ENCODE results near the gene TBX3. TPM values are rescaled to one million over a fixed set of nuclear protein-coding genes. Genes with fewer than 3 reads are reported as not detected.

TBX3 gene
- total RNA-seq, 2 donors from 2014 or later: 6.1 to 16.1 TPM

GRCh38 chr12:114679942-114680341 is 4.0 kb downstream of the TBX3 start:
- peaks cover under 1% of the 10 kb centered on the region for H3K36me3 ChIP-seq
- TF ChIP-seq, protein P1, sequence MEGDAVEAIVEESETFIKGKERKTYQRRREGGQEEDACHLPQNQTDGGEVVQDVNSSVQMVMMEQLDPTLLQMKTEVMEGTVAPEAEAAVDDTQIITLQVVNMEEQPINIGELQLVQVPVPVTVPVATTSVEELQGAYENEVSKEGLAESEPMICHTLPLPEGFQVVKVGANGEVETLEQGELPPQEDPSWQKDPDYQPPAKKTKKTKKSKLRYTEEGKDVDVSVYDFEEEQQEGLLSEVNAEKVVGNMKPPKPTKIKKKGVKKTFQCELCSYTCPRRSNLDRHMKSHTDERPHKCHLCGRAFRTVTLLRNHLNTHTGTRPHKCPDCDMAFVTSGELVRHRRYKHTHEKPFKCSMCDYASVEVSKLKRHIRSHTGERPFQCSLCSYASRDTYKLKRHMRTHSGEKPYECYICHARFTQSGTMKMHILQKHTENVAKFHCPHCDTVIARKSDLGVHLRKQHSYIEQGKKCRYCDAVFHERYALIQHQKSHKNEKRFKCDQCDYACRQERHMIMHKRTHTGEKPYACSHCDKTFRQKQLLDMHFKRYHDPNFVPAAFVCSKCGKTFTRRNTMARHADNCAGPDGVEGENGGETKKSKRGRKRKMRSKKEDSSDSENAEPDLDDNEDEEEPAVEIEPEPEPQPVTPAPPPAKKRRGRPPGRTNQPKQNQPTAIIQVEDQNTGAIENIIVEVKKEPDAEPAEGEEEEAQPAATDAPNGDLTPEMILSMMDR (IDR thresholded peaks at IDR 0.05): no peak
- peak overlapping the region; percentile 58 to 67 for H3K4me3 ChIP-seq
- H3K4me1 ChIP-seq: peaks cover 0 to 22% of the 10 kb centered on the region in 2 donors
- H3K9me3 ChIP-seq: no peaks in the 10 kb centered on the region
- no peak for DNase-seq (ENCODE audit: low spot score)
- peak overlapping the region; percentile 12 to 90 for H3K27ac ChIP-seq
- H3K27me3 ChIP-seq: no peaks in the 10 kb centered on the region

DNA sequence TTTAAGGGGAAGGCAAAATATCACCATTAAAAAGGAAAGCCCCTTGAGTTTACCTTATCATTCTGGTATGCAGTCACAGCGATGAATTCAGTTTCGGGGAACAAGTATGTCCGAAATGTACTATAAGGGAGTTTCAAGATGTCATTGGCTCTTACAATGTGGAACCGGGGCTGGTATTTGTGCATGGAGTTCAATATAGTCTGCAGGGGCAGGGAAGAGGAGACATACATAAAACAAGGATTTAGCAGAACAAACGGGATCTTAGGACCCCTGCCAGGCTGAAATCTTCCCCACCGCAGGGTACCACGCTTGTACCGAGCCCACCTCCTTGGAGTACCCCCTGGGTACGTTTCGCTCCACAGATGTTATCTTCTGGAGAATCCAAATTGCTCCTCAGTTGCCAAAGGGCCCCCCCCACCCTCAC is 4.5 kb downstream of the TBX3 start:
- TF ChIP-seq, protein P1 (IDR thresholded peaks at IDR 0.05): no peak
- no peaks in the 10 kb centered on the region for H3K27me3 ChIP-seq

DNA sequence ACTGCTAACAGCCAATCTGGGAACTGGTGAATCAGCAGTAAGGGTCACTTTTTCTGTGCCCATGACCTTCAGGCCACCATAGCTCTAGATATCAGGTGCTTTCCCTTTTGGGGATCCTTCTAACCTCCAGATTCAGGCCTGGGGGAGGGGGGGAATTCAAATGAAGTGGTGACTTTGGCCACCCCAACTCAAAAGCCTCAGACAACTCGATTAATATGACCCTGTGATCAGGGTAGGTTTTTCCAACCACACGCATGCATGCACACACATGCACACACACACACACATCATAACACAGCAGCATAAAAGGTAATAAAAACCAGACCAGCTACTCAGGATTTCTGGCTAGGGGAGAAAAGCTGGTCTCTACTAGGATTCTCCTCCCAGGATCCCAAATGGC is 5.3 kb downstream of the TBX3 start:
- H3K36me3 ChIP-seq: peaks cover 12% of the 10 kb centered on the region
- H3K4me3 ChIP-seq: peak overlapping the region in 1 of 2 donors; percentile 67
- H3K27ac ChIP-seq: no peak overlapping the region
- TF ChIP-seq, protein P1 (IDR thresholded peaks at IDR 0.05): no peak
- no peaks in the 10 kb centered on the region for H3K9me3 ChIP-seq
- peaks cover 0 to 19% of the 10 kb centered on the region in 2 donors for H3K4me1 ChIP-seq
- H3K27me3 ChIP-seq: no peaks in the 10 kb centered on the region
- DNase-seq (ENCODE audit: low spot score): no peak

More for the DNA sequence above, 4.5 kb downstream of the TBX3 start:
- Histone ChIP-seq H3K9me3 (no peaks in the 10 kb centered on the region), H3K27ac (peak overlapping the region in 1 of 2 donors; percentile 90), H3K36me3 (peaks cover 6% of the 10 kb centered on the region), H3K4me3 (peak overlapping the region; percentile 58 to 67), H3K4me1 (peaks cover 0 to 19% of the 10 kb centered on the region in 2 donors)
- no peak for DNase-seq (ENCODE audit: low spot score)

DNA sequence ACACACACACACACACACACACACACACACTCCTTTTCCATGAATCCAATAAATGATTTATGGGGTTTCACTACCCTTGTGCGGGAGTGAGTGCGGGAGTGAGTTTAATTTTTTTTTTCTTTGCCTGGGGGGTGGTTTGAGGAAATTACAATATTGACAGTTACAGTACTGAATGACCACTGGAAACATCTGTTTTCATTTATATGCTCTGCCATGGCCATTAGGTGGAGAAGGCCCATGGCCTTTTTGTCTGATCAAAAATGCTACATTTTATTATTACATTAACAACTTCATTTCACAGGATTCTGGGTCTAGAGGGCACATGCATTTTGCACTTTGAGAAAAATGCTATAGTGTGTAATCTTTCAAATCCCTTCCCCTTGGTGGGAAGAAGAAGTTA is 5.9 kb downstream of the TBX3 start:
- Histone ChIP-seq H3K27me3 (no peaks in the 10 kb centered on the region), H3K4me3 (no peak overlapping the region), H3K27ac (no peak overlapping the region), H3K4me1 (peaks cover 0 to 19% of the 10 kb centered on the region in 2 donors), H3K9me3 (no peaks in the 10 kb centered on the region), H3K36me3 (peaks cover 17% of the 10 kb centered on the region)
- TF ChIP-seq, protein P1 (IDR thresholded peaks at IDR 0.05): no peak
- DNase-seq (ENCODE audit: low spot score): no peak

DNA sequence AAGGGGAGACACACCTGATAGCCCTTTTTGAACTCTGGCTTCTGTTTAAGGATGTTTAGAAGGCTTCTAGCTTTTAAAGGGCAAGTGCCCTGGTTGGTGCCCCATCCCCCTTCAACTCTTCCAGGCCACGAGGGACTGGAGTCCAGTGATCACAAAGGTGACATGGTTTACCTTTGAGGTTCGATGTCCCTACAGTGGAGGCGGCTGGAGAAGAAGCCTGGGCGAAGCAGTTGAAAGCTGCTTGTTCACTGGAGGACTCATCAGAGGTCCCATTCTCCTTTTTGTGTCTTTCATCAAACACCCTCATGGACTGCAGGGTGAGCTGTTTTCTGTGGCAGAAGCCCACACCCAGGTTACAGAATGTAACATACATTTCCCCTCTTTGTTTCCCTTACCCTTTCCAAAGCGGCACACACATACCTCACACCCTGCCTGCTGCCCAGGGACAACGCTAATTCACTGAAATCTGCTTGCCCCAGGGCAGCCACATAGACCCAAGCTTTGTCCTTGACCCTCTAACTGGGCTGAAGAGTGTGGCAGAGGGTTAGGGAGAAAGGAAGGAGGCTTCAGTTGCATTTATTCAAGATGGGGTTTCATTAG is 7.7 kb downstream of the TBX3 start:
- peak overlapping the region in 1 of 2 donors; percentile 4 for H3K27ac ChIP-seq
- DNase-seq (ENCODE audit: low spot score): no peak
- peaks cover 25% of the 10 kb centered on the region for H3K36me3 ChIP-seq
- H3K9me3 ChIP-seq: no peaks in the 10 kb centered on the region
- H3K27me3 ChIP-seq: no peaks in the 10 kb centered on the region
- TF ChIP-seq, protein P1 (IDR thresholded peaks at IDR 0.05): no peak
- H3K4me1 ChIP-seq: peaks cover 0 to 19% of the 10 kb centered on the region in 2 donors
- H3K4me3 ChIP-seq: no peak overlapping the region
